Upper lobe of left lung (tissue), 4 donors: ENCODE data around the gene PRDM11.

ENCODE experiments used
- CTCF ChIP-seq, 6 experiments: fragments of 450-650 bp in 4 of 6; fragments of 200-600 bp in 2 of 6; sonication (generic) in 2 of 6; IDR thresholded peaks; one replicate each; pipeline ENCODE4 v1.5.1; 2016 to 2019; ENCODE audit warnings: antibody characterized with exemption in 6 of 6
- POLR2A ChIP-seq, 4 donors: fragments of 450-650 bp; IDR thresholded peaks; one replicate each; pipeline ENCODE4 v1.5.1; 2016 to 2017; ENCODE audit warnings: antibody characterized with exemption in 4 of 4, mild to moderate bottlenecking in 2 of 4

GRCh38 chr11:45107029-45107428, 39.4 kb upstream of the PRDM11 start:
- TF ChIP-seq CTCF (IDR thresholded peaks at IDR 0.05) (no peak), POLR2A (IDR thresholded peaks at IDR 0.05) (no peak)
